ENCODE measurements around the gene MROH2B. TPM values are rescaled to one million over a fixed set of nuclear protein-coding genes. Genes with fewer than 3 reads are reported as not detected.

MROH2B gene
- total RNA-seq, 4 donors from 2014 or later: 0.27 TPM; not detected in 3

DNA sequence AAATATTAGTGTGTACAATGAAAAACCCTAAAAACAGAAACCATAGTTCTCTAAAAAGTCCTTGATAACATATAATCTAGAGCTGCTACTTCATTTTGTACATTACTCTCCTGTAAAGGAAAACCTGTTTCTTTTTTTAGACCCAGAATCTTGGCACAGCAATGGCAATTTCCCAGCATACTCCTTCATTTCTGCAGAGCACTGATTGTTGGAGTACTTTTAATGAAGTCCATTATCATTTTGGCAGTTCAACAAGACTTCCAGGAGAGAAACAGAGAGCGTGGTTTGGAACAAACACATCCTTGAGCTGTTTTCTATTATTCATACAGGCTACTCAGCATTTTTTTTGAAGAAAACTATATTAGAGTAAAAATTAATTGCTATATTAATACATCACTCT lies 22.7 kb upstream of the MROH2B start:
- Histone ChIP-seq H3K9me3 (no peaks in the 10 kb centered on the region), H3K36me3 (no peaks in the 10 kb centered on the region), H3K27me3 (no peaks in the 10 kb centered on the region), H3K4me3 (replicated peaks in 1 of 3) (no peak overlapping the region), H3K4me1 (no peaks in the 10 kb centered on the region), H3K27ac (no peak overlapping the region)
- no peak for DNase-seq
- TF ChIP-seq, protein P1, sequence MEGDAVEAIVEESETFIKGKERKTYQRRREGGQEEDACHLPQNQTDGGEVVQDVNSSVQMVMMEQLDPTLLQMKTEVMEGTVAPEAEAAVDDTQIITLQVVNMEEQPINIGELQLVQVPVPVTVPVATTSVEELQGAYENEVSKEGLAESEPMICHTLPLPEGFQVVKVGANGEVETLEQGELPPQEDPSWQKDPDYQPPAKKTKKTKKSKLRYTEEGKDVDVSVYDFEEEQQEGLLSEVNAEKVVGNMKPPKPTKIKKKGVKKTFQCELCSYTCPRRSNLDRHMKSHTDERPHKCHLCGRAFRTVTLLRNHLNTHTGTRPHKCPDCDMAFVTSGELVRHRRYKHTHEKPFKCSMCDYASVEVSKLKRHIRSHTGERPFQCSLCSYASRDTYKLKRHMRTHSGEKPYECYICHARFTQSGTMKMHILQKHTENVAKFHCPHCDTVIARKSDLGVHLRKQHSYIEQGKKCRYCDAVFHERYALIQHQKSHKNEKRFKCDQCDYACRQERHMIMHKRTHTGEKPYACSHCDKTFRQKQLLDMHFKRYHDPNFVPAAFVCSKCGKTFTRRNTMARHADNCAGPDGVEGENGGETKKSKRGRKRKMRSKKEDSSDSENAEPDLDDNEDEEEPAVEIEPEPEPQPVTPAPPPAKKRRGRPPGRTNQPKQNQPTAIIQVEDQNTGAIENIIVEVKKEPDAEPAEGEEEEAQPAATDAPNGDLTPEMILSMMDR (IDR thresholded peaks at IDR 0.05): no peak
- TF ChIP-seq POLR2A (IDR thresholded peaks at IDR 0.05): no peak
- WGBS, 2 donors: 59 to 84% methylated on average over 1 of the region's 1 CpG
- intact Hi-C loops (cut with DNase I): no loop called here

- TF ChIP-seq POLR2A (IDR thresholded peaks at IDR 0.05): no peak
- TF ChIP-seq, protein P1 (IDR thresholded peaks at IDR 0.05): no peak
- Histone ChIP-seq H3K27ac (no peak overlapping the region), H3K4me3 (replicated peaks in 1 of 3) (no peak overlapping the region), H3K36me3 (no peaks in the 10 kb centered on the region), H3K27me3 (no peaks in the 10 kb centered on the region), H3K4me1 (no peaks in the 10 kb centered on the region), H3K9me3 (no peaks in the 10 kb centered on the region)
- WGBS, 2 donors: 61 to 82% methylated on average over 2 of the region's 2 CpGs
- DNase-seq: no peak
- intact Hi-C loops (cut with DNase I): no loop called here
These were observed 16.3 kb upstream of the MROH2B start for GRCh38 chr5:41087461-41087860.

DNA sequence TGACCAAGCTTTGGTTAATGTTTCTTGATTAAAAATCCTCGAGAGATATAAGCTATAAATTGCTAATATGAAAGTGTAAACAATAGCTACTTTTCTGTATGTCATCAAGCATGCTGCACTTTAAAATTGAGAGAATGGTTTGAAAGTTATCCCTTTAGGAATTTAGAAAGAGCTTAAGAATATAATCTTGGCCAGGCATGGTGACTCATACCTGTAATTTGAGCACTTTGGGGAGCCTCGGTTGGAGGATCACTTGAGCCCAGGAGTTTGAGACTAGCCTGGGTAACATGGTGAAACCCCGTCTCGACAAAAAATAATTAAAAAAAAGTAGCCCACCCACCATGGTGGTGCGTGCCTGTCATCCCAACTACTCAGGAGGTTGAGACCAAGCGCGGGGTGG lies 12.2 kb upstream of the MROH2B start:
- TF ChIP-seq, protein P1 (IDR thresholded peaks at IDR 0.05): no peak
- no peak for TF ChIP-seq POLR2A (IDR thresholded peaks at IDR 0.05)
- H3K4me1 ChIP-seq: no peaks in the 10 kb centered on the region
- intact Hi-C loops (cut with DNase I): no loop called here
- H3K9me3 ChIP-seq: no peaks in the 10 kb centered on the region
- H3K27me3 ChIP-seq: no peaks in the 10 kb centered on the region
- DNase-seq: no peak
- H3K36me3 ChIP-seq: no peaks in the 10 kb centered on the region
- no peak overlapping the region for H3K27ac ChIP-seq
- H3K4me3 ChIP-seq (replicated peaks in 1 of 3): no peak overlapping the region
- WGBS, 2 donors: 71 to 76% methylated on average over 7 of the region's 7 CpGs

DNA sequence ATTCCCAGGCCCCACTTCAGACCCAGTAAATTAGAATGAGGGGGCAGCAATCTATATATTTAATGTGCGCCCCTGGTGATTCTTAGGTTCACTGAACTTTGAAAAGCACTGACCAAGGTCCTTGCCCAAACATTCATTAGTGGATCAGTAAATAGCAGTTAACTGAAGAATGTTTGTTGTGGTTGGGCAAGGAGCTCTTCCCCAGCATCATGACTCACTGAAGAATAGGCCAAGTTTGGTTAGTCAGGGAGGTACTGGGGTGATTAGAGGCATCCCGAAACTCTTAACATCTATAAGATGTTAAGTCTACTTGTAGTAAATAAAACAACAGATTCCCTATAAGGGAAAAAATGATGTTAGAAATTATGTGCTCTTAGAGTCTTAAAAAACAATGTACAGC lies 833 bp upstream of the MROH2B start:
- Histone ChIP-seq H3K9me3 (no peaks in the 10 kb centered on the region), H3K36me3 (no peaks in the 10 kb centered on the region), H3K4me1 (no peaks in the 10 kb centered on the region), H3K27me3 (no peaks in the 10 kb centered on the region), H3K27ac (no peak overlapping the region), H3K4me3 (replicated peaks in 1 of 3) (no peak overlapping the region)
- WGBS, 2 donors: 81 to 91% methylated on average over 2 of the region's 2 CpGs
- TF ChIP-seq, protein P1 (IDR thresholded peaks at IDR 0.05): no peak
- TF ChIP-seq POLR2A (IDR thresholded peaks at IDR 0.05): no peak
- intact Hi-C loops (cut with DNase I): no loop called here
- no peak for DNase-seq

GRCh38 chr5:41067714-41068568 lies 3.2 kb downstream of the MROH2B start:
- intact Hi-C loops (cut with DNase I): no loop called here
- WGBS, 2 donors: 75 to 78% methylated on average over 2 of the region's 2 CpGs
- Histone ChIP-seq H3K27ac (no peak overlapping the region), H3K9me3 (no peaks in the 10 kb centered on the region), H3K4me1 (no peaks in the 10 kb centered on the region), H3K27me3 (no peaks in the 10 kb centered on the region), H3K4me3 (replicated peaks in 1 of 3) (no peak overlapping the region), H3K36me3 (no peaks in the 10 kb centered on the region)
- no peak for TF ChIP-seq POLR2A (IDR thresholded peaks at IDR 0.05)
- TF ChIP-seq, protein P1 (IDR thresholded peaks at IDR 0.05): no peak
- no peak for DNase-seq

All from thyroid gland (tissue), 4 donors.